NCI-H748 (cell line): ENCODE data around the gene COG4.

ENCODE experiments used
- DNase-seq: peaks from one replicate; lab custom pipeline; 2025; ENCODE audit not compliant: unreplicated experiment; lab: John Stamatoyannopoulos, UW

The COG4 gene

DNA sequence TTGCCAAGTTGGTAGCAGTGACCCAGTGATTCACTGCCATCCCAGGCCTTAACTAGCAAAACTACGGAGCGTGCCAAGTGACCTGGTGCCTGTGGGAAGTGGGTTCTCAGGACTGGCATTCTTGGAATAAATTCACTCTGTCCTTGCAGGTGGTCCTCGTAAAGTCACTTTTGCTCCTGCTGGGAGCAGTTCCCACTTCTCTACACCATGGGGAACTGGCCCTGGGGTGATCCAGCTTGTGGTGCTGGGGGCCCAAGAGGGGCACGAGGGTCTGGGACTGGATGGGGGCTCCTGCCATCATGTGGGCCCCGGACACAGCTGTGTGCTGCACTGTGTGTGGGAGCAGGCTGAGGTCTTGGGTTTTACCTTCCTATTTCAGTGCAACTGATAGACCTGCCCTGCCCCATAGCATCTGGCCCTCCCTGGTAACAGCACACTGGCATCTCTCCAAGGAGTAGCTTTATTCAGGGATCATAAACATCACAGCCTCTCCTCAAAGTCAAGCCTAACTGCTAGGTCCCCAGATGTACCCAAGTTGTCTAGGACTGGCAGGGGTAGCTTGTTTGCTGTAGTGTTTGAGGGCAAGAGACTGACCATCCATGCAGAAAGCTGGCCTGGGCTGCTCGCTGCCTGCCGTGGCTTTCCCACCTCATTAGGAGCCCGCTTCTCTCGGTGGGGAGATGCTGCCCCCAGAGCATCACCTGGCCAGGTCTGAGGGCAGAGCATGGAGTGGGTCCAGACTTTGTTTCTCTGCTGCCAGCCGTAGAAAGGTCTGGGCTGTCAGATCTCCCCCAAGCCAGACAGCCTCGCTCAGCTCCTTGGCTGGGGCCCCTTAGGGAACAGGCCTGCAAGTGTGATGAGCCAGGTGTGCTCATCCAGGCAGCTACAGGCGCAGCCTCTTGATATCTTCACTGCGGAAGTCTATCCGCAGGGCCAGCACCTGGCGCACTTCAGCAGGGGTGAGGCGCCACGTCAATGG lies 42.9 kb downstream of the COG4 start:
- DNase-seq, result no peak

DNA sequence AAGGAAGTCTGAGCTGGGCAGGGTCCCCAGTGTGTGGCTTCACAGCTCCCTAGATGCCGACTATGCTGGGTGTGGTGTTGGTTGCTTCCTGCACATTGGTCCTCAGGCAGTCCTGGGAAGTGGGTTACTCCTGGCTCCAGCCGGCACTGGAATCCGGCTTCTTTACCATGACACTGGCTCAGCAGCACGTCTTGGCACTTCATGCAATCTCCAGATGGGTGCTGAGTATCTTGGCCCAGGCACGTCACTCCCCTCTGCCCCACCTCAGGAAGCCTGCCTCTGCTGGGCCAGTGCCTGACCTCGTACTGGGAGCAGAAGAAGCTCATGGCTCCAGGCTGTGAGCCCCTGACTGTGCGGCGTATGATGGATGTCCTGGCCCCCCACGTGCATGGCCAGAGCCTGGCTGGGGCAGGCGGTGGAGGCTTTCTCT lies 44.4 kb downstream of the COG4 start:
- no peak for DNase-seq

DNA sequence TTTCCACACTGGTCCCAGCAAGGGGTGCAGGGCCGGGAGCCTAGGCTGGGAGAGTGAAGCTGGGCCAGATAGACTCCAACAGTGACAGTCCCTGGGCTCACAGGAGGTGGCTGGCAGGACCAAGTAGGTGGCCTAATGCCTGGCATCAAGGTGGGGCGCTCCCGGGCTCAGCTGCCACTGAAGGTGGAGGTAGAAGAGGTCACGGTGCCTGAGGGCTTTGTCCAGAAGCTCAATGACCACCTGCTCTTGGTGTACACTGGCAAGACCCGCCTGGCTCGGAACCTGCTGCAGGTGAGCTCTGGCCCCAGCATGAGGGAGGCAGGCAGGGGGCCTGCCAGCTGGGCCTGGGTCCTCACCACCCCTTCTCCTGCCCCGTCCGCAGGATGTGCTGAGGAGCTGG lies 45.2 kb downstream of the COG4 start:
- no peak for DNase-seq

DNA sequence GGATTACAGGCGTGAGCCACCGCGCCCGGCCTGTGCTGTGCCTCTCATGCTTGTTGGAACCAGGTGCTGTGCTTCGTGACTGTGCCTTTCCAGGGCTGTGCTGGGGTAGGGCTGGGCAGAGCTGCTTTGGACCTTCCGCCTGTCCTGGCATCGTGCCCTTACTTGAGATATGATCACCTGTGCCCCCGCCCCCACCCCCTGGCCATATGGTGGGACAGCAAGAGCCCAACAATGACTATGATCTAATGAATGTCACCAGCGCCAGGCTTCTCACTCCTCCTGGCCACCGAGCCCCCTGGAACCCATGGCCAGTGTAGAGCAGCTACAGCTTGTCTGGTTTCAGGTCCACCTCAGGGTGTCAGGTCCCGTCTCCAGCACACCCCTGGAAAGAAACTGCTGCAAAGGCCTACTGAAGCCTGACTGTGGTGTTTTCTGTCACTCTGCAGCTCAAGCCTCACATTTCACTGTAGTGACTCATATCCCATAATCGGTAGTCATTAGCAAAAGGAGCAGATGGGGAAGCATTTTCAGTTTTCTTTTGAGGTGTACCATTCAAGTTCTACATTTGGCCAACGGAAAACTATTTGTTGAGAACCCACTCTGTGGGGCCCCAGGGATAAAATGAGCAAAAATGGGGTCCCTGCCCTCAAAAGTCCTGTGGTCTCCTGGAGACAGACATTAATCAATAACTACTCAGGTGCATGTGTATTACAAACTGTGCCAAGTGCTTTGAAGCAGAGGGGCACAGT lies 46.9 kb downstream of the COG4 start:
- no peak for DNase-seq

DNA sequence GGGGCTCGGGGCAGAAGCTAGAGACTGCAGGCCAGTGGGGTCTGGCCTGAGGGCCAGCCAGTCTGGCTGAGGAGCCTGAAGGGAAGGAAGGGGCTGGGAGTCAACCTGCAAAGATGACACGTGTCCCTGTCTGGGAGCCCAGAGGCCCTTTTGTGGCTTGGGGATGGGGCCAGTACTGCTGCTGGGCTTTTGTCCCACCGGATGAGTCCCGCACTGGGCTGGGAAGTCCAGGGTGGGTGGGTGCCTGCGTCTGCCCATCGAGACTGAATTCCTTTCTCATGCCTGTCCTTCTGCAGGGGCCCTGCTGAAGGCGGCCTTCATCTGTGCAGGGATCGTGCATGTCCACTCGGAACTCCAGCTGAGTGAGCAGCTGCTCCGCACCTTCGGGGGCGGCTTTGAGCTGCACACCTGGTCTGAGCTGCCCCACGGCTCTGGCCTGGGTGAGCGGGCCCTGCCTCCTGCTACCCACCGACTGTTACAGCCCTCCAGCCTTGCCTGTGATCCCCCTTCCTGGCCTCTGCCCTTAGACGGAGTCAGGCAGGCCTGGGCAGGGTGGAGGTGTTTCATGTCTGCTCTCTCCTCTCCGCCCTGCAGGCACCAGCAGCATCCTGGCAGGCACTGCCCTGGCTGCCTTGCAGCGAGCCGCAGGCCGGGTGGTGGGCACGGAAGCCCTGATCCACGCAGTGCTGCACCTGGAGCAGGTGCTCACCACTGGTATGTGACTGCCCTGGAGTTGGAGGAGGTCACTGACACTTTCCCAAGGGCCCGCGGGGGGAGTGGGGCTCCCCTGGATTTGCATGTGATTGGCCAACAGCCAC lies 48.1 kb downstream of the COG4 start:
- DNase-seq, result no peak

DNA sequence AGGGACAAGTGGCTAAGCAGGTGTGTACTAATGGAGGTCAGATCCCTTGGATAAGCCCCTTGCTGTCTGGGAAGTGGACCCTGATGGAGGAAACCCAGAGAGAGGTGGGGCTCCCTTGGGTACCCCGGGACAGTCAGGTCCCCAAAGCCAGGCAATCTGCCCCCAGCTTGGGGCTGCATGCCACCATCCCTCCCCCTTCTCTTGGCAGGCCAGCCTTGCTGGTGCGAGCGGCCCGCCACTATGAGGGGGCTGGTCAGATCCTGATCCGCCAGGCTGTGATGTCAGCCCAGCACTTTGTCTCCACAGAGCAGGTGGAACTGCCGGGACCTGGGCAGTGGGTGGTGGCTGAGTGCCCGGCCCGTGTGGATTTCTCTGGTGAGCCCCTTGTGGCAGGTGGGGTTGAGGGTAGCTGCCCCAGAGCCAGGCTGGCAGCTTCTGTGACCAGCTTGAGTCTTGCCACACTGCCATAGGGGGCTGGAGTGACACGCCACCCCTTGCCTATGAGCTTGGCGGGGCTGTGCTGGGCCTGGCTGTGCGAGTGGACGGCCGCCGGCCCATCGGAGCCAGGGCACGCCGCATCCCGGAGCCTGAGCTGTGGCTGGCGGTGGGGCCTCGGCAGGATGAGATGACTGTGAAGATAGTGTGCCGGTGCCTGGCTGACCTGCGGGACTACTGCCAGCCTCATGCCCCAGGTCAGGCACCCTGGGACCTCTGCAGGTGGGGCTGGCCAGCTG lies 48.9 kb downstream of the COG4 start:
- no peak for DNase-seq

DNA sequence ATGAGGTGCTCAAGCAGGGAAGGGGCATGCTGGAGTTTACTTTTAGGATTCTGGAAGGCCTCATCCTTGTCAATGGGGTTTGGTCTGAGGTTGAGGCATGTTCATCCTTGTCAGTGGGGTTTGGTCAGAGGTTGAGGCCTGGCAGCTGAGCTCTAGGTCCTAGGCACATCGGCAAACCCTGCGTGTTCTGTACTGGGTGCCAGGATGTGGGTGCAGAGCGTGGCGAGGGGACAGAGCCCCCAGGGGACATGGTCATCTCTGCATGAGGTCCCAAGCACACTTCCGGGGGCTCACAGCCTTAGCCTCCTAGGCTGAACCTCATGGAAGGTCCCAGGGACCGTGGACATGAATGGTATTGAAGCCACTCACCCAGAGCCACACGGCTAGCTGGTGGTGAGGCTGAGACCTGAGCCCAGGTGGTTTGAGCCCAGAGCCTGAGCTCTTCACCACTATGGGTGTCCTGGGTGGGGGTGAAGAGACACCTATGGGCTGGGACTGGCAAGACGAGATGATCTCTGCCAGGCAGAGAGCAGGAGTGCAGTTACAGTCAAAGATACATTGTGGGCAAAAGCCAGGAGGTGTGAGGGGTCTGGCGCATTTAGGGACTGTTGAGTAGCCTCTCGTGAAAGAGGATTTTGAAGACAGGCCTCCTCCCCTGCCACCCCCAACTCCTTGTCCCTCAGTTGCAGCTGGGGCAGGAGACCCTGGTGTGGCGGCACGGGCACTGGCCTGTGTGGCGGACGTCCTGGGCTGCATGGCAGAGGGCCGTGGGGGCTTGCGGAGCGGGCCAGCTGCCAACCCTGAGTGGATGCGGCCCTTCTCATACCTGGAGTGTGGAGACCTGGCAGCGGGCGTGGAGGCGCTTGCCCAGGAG lies 49.7 kb downstream of the COG4 start:
- no peak for DNase-seq

DNA sequence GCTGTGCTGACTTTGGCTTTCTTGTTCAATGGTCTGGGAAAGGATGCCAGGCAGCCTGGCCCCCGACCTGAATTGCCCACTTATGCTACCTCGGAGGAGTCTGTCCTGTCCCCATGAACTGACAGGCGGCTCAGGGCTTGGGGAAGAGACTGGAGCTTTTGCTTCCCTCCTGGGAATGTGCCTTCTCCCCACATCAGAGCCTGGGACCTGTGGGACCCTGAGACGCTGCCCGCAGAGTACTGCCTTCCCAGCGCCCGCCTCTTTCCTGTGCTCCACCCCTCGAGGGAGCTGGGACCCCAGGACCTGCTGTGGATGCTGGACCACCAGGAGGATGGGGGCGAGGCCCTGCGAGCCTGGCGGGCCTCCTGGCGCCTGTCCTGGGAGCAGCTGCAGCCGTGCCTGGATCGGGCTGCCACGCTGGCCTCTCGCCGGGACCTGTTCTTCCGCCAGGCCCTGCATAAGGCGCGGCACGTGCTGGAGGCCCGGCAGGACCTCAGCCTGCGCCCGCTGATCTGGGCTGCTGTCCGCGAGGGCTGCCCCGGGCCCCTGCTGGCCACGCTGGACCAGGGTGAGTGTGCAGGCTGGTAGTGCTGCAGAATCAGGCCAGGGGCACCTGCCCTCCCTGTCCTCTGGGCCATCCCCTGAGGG lies 50.4 kb downstream of the COG4 start:
- no peak for DNase-seq

DNA sequence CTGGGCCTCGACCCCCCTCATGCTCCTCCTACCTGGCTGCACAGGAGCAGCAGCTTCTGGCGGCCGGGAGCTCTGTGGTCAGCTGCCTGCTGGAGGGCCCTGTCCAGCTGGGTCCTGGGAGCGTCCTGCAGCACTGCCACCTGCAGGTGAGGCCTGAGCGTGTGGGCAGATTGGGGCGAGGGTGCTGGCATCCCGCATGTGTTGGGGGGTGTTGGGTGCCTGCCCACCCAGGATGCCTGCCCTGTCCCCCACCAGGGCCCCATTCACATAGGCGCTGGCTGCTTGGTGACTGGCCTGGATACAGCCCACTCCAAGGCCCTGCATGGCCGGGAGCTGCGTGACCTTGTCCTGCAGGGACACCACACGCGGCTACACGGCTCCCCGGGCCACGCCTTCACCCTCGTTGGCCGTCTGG lies 52.4 kb downstream of the COG4 start:
- DNase-seq, result no peak

DNA sequence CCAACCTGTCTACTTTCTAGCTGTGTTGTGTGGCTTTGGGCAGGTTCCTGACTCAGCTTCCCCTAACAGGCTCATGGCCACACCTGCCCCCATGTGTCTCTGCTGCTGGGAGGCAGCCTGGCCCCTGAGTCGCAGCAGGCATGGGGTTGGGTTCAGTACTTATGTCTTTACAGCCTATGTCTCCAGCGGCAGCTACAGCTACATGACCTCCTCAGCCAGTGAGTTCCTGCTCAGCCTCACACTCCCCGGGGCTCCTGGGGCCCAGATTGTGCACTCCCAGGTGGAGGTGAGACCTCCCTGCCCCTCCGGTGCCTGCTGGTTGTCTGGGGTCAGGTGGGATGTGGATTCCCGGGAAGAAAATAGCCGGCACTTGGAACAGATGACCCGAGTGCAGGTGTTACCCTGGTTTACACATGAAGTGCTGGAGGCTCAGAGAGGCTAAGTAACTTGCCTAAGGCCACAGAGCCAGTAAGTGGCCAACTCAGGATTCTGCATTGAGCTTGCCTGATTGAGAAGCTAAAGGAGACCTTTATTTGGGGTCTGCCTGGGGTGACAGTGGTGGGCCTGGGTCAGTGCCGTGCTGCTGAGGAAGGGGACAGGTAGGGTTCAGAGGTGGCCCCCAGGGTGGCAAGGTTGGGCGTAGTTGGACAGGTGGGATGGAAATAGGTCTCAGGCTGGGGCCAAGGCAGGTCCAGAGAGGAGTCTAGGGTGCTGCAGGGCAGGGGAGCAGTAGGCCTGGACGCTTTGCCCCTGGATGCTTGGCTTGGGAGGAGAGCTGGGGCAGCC lies 53.0 kb downstream of the COG4 start:
- no peak for DNase-seq

DNA sequence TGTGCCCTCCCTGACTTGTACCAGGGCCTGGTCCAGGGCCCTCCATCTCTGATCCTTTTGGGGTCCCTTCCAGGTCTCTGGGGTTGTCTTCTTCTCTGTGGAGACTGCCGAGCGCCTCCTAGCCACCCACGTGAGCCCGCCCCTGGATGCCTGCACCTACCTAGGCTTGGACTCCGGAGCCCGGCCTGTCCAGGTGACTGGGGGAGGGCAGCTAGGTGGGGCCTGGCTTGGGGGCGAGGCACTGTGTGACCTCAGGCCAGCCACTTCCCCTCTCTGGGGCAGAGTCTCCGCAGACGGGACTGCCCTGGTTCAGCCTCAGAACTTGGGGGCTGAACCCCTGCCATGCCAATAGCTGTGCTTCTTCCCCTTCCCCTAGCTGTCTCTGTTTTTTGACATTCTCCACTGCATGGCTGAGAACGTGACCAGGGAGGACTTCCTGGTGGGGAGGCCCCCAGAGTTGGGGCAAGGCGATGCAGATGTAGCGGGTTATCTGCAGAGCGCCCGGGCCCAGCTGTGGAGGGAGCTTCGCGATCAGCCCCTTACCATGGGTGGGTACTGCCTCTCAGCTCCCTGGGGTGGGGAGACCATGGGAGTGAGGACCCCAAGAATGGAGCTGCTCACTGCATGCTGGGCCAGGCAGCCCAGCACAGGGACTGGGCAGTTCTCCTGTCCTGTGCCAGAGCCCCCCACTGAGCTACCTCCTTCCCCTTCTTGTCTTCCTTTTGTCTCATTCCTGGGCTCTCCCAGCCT lies 54.4 kb downstream of the COG4 start:
- no peak for DNase-seq

DNA sequence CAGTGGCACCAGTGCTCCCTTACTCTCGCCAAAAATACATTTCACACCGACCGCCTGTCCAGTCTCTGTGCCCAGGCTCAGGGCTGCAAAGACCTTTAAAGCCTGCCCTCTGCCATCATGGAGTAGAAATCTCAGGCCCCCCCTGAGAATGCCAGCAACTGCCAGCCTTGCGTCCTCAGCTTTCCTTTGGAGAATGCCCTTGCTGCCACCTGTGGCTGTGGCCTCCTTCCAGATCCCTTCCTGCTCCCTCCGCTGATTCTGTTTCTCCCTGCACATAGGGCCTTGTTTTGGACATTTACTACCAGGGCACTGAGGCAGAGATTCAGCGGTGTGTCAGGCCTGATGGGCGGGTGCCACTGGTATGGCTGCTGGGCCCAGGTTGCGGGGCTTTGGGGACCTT lies 55.7 kb downstream of the COG4 start:
- DNase-seq, result no peak

DNA sequence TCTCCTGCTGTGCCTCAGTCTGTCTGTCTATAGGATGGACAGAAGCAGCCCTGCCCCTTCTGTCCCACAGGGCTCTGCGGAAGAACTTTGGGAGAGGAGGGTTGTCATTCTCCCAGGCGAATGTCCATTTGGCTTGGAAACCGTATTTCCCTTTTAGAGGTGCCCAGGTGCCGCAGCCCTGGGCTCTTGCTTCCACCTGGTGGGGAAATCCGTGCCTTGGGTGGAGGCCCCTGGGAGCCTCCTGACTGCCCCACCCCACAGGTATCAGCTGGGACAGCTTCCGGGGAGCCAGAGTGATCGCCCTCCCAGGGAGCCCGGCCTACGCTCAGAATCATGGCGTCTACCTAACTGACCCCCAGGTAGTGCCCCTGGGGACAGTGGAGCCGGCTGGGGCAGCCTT lies 56.2 kb downstream of the COG4 start:
- DNase-seq, result no peak

DNA sequence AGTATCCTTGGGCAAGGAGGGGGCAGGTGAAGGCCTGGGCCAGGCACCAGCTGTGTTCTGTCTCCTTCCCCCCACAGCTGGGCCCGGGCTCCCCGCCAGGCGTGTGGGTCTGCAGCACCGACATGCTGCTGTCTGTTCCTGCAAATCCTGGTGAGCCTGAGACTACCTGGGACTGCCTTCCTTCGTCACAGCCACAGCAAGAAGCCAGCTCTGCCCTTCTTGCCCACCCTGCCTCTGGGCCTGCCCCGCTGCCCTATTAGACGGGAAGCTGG lies 56.6 kb downstream of the COG4 start:
- DNase-seq, result no peak

DNA sequence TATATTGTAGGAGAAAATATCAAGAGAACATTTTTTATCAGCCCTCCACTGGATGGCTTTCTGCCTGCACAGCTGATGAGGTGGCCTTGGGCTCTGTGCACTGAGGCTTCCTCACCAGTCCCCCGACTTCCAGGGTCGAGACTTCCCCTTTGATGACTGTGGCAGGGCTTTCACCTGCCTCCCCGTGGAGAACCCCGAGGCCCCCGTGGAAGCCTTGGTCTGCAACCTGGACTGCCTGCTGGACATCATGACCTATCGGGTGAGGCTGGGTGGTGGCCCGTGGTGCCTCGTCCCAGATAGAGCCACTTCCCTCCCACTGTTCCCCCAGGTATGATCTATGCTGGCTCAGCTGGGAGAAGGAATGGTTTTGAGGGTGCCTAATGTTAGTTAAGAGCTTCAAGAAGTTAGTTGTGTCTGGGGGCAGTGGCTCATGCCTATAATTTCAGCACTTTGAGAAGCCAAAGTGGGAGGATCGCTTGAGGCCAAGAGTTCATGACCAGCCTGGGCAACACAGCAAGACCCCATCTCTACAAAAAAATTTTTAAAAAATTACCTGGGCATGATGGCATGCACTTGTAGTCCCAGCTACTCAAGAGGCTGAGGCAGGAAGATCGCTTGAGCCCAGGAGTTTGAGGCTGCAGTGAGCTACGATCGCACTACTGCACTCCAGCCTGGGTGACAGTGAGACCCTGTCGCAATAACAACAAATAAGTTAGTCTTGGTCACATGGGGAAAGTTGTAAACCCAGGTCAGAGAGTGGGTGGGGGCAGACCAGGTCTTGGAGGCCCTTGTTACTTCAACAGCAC lies 57.2 kb downstream of the COG4 start:
- DNase-seq, result no peak

DNA sequence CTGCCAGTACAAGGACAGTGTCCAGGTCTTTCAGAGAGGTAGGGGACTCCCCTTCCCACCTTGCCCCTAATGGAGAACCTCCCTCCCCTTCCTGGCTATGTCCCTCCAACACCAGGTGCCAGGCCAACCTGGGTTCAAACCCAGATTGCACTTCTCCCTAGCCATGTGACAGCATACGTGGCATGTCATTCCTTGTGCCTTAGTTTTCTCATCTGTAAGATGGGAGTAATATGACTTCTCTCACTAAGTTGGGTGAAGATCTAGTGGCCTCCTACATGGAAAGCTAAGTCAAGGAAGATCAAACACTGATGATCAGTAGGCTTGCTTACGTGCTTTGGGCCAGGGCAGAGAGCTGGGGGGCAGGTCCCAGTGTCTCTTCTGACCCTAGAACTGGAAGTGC lies 60.1 kb downstream of the COG4 start:
- DNase-seq, result no peak

DNA sequence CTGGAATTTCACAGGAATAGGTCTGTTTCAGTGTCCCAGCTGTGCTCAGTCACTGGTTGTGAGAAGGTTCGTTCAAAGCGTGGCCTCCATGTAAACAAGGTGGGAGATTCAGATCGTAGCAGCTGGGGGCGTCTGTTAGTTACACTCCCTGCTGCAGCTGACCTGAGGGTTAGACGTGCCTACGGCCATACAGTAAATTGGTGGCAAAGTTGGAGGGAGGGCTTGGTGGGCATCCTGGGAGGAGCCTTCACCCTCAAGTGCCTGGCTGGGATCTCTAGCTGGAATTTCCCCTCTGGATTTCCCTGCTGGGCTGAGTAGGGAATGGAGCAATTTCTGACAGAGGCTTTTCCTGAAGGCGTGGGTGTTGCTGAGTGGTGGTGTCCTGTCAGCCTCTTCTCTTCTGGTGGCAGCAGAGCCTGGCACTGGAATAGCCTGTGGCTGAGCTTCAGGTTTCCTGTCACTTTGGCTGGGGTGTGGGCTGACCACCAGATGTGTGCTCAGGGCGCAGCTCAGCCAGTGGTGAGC lies 62.6 kb downstream of the COG4 start:
- no peak for DNase-seq
